HG02970 (cell line): Measurements from ENCODE around the gene VSTM2B.

Experiments
- ATAC-seq: cut with Tn5 transposase; IDR thresholded peaks from one replicate; pipeline ENCODE4 v1.9.1; 2021; ENCODE audit warnings: mild to moderate bottlenecking, moderate library complexity, moderate number of reproducible peaks; ENCODE audit not compliant: unreplicated experiment, low FRiP score

VSTM2B gene

DNA sequence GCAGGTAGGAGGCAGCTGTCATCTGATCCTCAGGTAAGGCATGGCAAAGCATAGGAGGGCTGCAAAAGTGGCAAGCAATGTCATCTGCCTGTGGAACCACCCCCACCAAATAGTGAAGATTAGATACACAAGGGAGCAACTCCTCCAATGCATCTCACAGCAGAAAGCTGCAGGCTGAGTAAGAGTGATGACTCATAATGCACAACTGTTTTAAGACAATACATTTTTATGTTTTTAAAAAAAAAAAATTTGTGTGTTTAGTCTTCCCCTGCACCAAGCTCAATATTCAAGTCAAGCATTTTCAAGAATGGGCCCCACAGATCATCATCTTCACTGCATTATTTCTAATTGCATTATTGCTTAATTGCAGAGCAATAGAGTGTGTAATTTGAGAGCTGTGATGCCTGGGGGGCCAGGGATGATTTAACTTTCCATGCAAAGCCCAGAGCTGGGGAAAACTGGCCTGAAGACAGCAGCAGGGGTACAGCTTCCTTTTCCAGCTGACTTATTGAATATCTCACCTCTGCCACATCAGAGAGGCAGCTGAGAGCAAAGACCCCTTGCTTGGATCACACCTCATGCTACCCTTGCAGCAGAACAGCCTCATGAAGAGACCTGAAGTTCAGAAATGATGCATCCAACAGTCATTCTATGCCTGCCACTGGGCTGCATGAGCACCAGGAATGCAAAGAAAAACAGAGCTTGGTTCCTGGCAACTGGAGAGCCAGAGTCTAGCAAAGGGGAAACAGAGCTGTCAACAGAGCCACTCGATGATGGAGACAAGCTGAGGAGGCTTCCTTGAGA, 57.6 kb downstream of the VSTM2B start:
- ATAC-seq: no peak

GRCh38 chr19:29586401-29586800, 60.6 kb downstream of the VSTM2B start:
- no peak for ATAC-seq

DNA sequence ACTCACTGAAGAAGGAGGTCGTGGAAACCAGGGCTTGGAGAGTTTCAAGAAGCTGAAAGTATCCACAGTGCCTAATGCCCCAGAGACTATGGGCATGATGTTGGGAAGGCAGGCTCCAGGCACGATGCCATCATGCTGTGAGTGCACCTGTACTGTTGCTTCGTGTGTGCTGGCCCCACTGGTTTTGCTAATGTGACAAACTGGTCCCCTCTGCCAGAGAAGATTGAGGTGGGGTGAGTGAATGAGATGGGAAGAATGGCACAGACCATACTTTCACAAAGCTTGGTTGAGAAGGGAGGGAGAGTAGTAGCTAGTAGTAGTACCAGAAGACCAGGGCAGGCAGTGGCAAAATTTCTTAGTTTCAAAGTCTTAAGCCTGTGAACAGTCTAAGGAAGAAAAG, 61.3 kb downstream of the VSTM2B start:
- ATAC-seq: no peak

- ATAC-seq: no peak
Measured at GRCh38 chr19:29587518-29587986, 61.8 kb downstream of the VSTM2B start.

- ATAC-seq: no peak
Measured at GRCh38 chr19:29588095-29588494, 62.3 kb downstream of the VSTM2B start.

GRCh38 chr19:29590278-29590677, 64.5 kb downstream of the VSTM2B start:
- ATAC-seq: no peak

DNA sequence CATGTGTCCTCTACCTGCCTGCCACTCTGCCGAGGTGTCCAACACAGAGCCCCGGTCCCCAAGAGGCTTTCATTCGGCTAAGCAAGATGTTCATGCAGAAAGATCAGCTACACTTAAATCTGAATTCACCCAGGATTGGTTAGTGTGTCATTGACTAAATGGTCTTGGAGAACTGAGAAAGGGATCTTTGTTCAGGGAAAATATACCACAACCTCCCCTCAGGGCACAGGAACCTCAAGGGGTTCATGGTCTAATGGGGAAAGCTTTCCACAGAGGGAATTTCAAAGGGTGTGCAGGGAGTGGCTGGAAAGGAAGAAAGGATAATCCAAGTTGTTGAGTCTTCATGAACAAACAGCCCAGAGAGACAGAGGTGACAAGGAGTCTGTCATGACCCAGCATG, 65.9 kb downstream of the VSTM2B start:
- no peak for ATAC-seq

- no peak for ATAC-seq
Measured at GRCh38 chr19:29593869-29594268, 68.1 kb downstream of the VSTM2B start.

DNA sequence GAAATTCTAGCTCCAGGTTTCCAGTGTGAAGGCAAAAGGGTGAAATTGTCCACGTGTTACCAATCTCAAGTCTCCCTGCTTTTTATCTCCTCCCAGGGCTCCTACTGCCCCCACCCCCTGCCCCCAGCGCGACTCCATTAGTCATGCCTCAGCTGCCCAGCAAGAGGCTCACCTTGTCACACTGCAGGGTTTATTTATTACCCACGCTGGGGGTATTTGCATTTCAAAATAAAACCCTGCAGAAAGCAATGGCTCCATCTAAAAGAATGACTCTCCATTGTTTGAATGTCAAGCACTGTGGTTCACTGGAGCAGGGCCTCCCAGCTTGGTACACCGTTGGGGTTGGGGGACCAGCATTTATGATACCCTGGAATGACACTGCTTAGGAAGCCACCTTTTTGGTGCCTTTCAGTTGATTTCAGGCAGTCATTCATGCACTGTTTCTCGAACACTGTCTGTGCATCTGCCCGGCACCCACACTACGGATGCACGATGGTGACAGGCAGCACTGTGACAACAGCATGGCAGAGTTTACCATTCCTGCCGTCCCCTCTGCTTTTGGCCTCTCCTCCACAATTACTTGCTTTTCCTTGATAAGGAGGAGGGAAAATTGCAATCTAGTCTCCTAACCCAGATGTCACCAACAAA, 70.4 kb downstream of the VSTM2B start:
- ATAC-seq: no peak

GRCh38 chr19:29596885-29597525, 71.2 kb downstream of the VSTM2B start:
- no peak for ATAC-seq

- no peak for ATAC-seq
Measured at GRCh38 chr19:29598036-29598435, 72.2 kb downstream of the VSTM2B start.

DNA sequence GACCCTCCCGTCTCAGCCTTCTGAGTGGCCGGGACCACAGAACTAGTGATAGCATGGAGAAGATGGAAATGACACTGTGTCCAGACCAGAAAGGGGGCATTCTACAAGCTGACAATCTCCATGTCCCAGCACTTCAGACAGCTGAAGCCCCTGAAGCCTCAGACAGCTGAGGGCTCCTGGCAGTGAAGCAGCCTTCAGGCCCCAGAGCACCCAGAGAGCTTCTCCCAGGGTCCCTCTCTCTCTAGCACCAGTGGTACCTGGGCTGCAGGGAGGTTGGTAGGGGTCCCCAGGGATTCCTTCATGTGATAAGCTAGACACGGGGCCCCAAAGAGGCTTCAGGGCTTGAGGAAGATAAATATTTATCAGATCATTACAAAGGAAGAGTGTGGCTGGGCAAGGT, 72.7 kb downstream of the VSTM2B start:
- no peak for ATAC-seq

DNA sequence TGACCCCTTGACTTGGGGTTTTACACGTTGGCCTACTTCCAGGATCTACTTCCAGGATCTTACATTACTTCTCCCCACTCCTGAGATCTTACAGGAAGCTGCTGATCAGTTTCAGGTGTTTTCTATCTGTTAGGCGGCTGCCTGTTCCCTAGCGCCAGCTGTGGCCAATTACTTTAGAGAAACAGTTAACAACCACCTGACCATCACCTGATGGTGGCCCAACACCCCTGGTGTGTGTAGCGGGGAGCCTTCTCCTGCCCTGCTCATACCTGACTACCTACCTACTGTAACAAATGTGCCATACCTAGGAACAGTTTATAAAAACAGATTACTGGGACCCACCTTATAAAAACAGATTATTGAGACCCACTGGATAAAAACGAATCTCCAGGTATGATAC, 77.5 kb downstream of the VSTM2B start:
- no peak for ATAC-seq

GRCh38 chr19:29605653-29606419, 80.0 kb downstream of the VSTM2B start, which contains the start of gene POP4:
POP4 (plus strand) TSS chr19:29606283; CDS start chr19:29606319, 36 bp downstream.
- ATAC-seq: peak; percentile 76

GRCh38 chr19:29606420-29606747, 80.6 kb downstream of the VSTM2B start:
- peak; percentile 16 for ATAC-seq

DNA sequence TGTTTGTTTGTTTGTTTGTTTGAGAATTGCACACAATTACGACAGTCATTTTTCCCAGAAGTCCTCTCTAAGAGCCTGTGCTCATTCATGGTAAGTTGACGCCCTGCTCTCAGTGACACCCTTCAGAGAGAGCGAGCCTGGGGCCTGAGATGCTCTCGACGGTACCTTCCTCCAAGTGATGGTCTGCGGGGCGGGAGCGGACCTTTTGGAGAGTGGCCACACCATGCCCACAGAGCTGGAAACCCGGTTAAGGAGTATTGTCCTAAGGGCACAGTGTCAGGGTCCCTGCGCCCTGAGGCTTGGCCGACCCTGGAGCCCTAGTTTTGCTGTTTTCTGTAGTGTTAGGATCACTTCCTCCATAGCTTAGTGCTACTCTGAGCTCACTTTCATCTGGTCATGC, 83.8 kb downstream of the VSTM2B start:
- no peak for ATAC-seq

GRCh38 chr19:29610213-29610573, 84.4 kb downstream of the VSTM2B start:
- ATAC-seq: no peak

- peak; percentile 49 for ATAC-seq
Measured at GRCh38 chr19:29610574-29611271, 84.9 kb downstream of the VSTM2B start.

- ATAC-seq: no peak
Measured at GRCh38 chr19:29612121-29612520, 86.3 kb downstream of the VSTM2B start.
